T follicular helper cell (primary cell): ENCODE measurements around the gene ZDHHC5.
"Not testable (repeated sequence)": the region's sequence is repeated elsewhere in the genome, so short reads cannot be mapped to it uniquely, and the experiment has no call there.

ENCODE experiments used
- DNase-seq: peaks from one replicate; pipeline ENCODE4 v3.0.0-alpha.2; 2020; ENCODE audit warnings: low read depth

The ZDHHC5 gene

GRCh38 chr11:57667117-57667735 lies 688 bp upstream of the ZDHHC5 start:
- DNase-seq, result peak; percentile 94

GRCh38 chr11:57668434-57668782 lies 494 bp downstream of the ZDHHC5 start:
- DNase-seq, result no peak

GRCh38 chr11:57674251-57674650 lies 6.3 kb downstream of the ZDHHC5 start:
- DNase-seq, result no peak

- DNase-seq, result no peak
Observed at GRCh38 chr11:57675176-57675941, 7.4 kb downstream of the ZDHHC5 start.

GRCh38 chr11:57679396-57679795 lies 11.5 kb downstream of the ZDHHC5 start:
- no peak for DNase-seq

- no peak for DNase-seq
Observed at GRCh38 chr11:57680552-57680874, 12.6 kb downstream of the ZDHHC5 start.

- no peak for DNase-seq
Observed at GRCh38 chr11:57681168-57681567, 13.3 kb downstream of the ZDHHC5 start.

GRCh38 chr11:57690474-57690873 lies 22.6 kb downstream of the ZDHHC5 start:
- not testable (repeated sequence) for DNase-seq

GRCh38 chr11:57698843-57699365 lies 31.0 kb downstream of the ZDHHC5 start:
- DNase-seq, result no peak

GRCh38 chr11:57699813-57700212 lies 31.9 kb downstream of the ZDHHC5 start:
- DNase-seq, result no peak

- DNase-seq, result no peak
Observed at GRCh38 chr11:57700425-57700824, 32.5 kb downstream of the ZDHHC5 start.

- DNase-seq, result no peak
Observed at GRCh38 chr11:57703341-57703740, 35.4 kb downstream of the ZDHHC5 start.

GRCh38 chr11:57704932-57705331 lies 37.0 kb downstream of the ZDHHC5 start:
- DNase-seq, result no peak

- not testable (repeated sequence) for DNase-seq
Observed at GRCh38 chr11:57705432-57705831, 37.5 kb downstream of the ZDHHC5 start.

- no peak for DNase-seq
Observed at GRCh38 chr11:57709802-57710367, 42.0 kb downstream of the ZDHHC5 start.

- DNase-seq, result peak; percentile 66
Observed at GRCh38 chr11:57711414-57712255, 43.7 kb downstream of the ZDHHC5 start, which contains the start of gene MED19. TSS of gene MED19 (minus strand) at chr11:57712215. CDS start at chr11:57712179, 36 bp downstream.

- peak; percentile 83 for DNase-seq
Observed at GRCh38 chr11:57712256-57713150, 44.6 kb downstream of the ZDHHC5 start, which contains the start of gene TMX2. TSS of gene TMX2 (plus strand) at chr11:57712593. CDS start at chr11:57712619, 26 bp downstream.

GRCh38 chr11:57713835-57714234 lies 45.9 kb downstream of the ZDHHC5 start:
- DNase-seq, result no peak

GRCh38 chr11:57716726-57717125 lies 48.8 kb downstream of the ZDHHC5 start:
- not testable (repeated sequence) for DNase-seq

- DNase-seq, result no peak
Observed at GRCh38 chr11:57727185-57727584, 59.3 kb downstream of the ZDHHC5 start.

GRCh38 chr11:57728829-57729228 lies 60.9 kb downstream of the ZDHHC5 start:
- DNase-seq, result no peak
